HG03575 (cell line): Measurements from ENCODE around the gene WTAP.
"Not testable (repeated sequence)": the region's sequence is repeated elsewhere in the genome, so short reads cannot be mapped to it uniquely, and the experiment has no call there.

Source experiments
- ATAC-seq: cut with Tn5 transposase; IDR thresholded peaks from one replicate; pipeline ENCODE4 v1.9.1; 2021; ENCODE audit not compliant: unreplicated experiment, insufficient number of reproducible peaks, low FRiP score; ENCODE audit errors: extremely low read depth

Gene WTAP

DNA sequence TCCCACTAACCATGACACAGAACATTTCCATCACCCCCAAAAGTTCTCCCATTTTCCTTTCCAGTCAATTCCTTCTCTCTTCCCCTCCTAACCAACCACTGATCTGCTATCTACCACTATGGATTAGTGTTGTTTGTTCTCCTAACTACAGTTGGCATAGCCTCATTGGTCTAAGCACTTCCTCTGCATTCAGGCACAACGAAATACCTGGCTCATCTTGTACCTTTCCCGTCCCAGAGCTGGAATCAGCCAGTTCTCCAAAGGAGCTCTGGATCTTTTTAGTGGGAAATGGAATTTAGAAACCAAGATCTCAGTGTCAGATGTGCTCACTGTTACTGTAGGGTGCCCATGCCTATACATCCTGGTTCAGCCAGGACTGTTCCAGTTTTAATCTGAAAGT is 4.0 kb upstream of the WTAP start:
- ATAC-seq = no peak

DNA sequence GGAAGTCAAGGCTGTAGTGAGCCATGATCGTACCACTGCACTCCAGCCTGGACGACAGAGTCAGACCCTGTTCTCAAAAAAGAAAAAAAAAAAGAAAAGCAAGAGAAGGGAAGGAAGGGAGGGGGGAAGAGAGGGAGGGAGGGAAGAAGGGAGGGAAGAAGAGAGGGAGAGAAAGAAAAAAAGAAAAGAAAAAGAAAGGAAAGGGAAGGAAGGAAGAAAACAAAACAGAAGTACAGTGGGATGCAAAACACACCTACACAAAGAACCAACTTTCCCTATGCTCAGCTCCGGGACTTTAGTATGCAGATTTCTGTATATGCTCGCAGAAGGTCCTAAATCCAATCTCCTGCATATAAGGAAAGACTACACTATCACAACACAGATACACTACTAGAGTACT is 2.5 kb upstream of the WTAP start:
- no peak for ATAC-seq

DNA sequence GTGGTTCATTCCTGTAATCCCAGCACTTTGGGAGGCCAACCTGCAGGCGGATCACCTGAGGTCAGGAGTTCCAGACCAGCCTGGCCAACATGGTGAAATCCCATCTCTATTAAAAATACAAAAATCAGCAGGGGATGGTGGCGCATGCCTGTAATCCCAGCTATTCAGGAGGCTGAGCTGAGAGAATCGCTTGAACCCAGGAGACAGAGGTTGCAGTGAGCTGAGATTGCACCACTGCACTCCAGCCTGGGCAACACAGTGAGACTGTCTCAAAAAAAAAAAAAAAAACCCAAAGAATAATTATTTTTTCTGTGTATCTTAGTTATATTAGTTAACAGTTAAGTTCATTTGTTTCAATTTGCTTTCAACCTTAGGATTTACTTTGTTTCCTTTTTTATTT is 2.1 kb upstream of the WTAP start:
- not testable (repeated sequence) for ATAC-seq

DNA sequence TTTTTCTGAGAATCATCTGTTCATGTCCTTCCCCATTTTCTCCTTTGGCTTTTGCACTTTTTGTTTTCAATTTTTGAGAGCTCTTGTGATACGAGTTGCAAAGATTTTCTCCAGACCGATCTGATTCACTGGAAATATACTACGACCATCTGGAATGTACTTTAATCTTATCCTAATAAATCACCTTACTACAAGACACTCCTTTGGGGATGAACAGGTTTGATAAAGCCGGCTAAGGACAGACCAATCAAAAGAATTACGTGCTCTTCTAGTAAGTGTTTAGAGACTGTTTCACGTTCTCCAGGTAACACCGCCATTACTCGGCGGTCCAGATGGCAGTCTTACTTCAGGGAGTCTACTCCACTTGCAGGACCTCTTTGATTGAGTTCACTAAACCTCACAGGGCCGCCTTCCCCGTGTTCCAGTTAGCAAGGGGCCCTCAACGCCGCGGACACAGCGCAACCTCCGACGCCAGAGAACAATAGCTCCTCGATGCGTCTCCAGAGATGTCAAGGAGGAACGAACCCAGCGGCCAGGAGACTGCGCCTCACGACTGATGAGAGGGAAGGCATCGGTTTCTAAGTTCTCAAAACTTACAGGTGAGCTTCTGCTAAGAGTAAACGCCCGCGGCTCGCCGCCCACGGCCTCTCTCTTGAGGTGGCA is 920 bp upstream of the WTAP start:
- no peak for ATAC-seq

DNA sequence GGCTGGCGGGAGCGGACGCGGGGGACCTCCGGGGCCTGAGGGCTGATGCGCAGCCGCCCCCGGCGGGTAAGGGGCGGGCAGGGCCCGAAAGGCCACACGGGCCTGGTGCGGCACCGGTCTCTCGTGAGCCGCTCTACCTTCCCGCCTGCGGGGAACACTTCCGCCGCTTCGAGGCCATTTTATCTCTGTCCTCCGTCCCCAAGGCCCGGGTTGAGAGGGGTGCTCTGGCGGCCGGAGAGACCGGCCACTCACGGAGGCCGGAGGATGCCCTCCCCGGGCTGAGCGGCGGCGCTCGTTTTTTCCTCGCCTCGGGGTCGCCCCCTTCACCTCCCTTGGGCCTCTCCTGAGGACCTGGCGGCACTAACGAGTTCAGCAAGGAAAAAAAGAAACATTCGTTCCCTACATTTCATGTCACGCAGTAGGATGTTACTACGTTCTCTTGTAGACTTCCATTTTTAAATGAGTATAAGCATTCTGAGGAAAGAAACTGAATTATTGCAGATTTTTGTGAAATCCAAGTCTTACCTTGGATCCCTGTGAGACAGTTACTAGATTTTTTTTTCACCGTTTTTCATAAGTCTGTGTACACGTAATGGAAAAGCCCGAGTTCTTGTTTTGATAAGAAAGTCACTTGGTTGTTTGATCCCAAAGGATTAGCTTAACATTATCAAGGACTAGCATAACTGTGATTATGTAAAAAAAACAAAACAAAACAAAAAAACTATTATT is 575 bp downstream of the WTAP start:
- ATAC-seq = peak; percentile 3

DNA sequence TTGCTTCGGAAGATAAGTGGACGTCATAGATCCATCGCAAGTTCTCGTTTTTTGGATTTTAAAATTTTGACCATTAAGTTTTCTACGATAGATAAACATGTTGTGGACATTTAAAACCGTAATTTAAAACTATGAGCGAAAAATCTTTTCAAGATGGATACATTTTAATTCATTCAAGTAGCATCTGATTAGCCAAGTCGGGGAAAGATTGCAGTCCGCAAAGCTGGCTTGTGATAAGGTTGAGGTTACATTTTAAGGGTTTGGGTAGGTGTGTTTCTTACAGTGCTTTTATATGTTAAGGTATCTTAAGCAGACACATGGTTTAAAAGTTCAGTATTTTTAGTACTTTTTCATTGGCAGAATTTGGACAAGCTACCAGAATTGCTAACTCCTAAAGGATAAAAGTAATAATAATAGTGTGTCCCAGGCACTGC is 1.2 kb downstream of the WTAP start:
- ATAC-seq = no peak

DNA sequence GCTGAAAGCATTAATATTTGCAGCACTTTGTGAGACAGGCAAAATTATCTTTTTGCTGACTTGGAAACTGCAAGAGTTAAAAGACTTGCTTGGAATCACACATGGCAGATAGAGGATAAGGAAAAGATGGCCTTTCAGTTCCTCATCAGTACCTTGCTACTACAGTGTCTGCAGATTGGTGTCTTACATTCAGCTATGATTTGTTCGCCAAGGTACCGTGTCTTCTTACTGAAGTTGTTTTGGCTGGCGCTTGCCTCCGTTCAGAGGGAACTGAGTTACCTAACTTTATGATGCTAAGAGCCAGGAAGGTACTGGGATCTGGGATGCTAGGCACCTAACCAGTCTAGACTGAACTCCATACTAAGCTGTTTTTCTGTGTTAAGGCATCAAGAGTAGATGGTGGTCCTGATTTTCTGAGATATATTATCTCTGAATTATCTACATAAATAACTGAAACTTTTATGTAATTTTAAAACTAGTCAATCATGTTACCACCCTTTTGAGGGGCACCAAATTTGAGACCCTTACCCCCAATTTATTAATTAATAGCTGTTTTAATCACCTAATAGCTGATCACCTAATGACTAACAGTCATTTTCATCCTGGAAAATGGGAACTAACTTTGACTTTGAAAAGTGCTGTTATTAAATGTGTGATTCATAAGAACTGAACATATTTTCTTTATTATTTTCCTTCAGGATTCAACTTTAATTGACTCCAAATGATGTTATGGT is 2.5 kb downstream of the WTAP start:
- ATAC-seq = no peak

DNA sequence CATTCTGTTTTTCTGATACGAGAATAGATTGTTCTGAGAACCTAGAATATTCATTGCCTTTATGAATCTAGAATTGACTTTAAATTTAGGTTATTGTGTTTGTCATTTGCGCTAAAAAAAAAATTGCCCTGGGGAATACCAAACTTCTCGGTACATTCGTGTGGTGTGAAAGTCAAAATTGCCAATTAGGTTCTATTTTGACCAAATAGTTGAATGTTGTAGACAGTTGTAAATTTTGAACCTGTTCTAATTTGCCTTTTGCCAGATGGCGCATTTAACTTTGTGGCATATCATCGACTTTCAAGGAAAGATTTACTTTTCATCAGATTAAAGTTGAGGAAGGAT is 3.0 kb downstream of the WTAP start:
- ATAC-seq = no peak

DNA sequence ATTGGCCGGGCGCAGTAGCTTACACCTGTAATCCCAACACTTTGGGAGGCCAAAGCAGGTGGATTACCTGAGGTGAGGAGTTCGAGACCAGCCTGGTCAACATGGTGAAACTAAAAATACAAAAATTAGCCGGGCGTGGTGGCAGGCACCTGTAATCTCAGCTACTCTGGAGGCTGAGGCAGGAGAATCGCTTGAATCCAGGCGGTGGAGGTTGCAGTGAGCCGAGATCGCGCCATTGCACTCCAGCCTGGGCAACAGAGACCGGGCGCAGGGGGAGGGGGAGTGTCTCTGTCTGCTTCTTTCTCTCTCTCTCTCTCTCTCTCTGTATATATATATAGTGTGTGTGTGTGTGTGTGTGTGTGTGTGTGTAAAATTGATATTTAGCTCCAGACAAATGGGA is 5.2 kb downstream of the WTAP start:
- ATAC-seq = not testable (repeated sequence)

DNA sequence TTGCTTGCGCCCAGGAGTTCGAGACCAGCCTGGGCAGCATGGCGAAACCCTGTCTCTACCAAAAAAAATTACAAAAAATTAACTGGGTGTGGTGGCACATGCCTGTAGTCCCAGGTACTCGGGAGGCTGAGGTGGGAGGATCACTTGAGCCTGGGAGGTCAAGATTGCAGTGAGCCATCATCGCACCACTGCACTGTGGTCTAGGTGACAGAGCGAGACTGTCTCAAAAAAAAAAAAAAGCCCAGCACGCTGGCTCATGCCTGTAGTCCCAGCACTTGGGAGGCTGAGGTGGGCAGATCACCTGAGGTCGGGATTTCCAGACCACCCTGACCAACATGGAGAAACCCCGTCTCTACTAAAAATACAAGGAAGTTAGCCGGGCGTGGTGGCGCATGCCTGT is 6.1 kb downstream of the WTAP start:
- ATAC-seq = not testable (repeated sequence)

DNA sequence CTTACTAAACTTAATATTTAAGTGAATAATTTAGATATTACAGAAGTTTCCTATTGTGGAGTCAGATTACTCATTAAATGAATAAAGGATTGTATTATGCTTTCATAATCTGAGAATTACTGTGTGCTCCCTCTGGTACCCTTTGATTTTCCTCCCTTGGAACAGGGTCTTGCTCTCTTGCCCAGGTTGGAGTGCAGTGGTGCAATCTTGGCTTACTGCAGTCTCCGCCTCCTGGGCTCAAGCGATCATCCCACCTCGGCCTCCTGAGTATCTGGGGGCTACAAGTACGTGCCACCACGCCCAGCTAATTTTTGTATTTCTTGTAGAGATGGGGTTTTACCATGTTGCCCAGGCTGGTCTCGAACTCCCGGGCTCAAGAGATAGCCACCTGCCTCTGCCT is 9.6 kb downstream of the WTAP start:
- ATAC-seq = no peak

DNA sequence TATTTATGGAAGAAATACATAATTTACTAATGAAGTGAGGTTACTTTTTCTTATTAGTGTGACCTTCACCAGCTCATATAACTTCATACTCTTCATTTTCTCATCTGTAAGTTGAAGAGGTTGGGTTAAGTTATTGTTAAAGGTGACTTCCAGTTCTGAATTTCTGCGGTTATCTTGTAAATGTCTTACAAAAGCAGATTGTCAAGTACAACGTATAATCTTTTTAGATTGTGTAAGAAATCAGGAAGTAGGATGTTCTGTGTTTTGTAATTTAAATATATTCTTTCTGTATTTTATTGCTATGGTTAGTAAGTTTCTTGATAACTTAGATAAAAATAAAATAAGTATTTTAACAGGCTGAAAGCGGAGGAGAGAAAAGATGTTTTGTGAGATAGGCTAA is 12.0 kb downstream of the WTAP start:
- ATAC-seq = no peak

DNA sequence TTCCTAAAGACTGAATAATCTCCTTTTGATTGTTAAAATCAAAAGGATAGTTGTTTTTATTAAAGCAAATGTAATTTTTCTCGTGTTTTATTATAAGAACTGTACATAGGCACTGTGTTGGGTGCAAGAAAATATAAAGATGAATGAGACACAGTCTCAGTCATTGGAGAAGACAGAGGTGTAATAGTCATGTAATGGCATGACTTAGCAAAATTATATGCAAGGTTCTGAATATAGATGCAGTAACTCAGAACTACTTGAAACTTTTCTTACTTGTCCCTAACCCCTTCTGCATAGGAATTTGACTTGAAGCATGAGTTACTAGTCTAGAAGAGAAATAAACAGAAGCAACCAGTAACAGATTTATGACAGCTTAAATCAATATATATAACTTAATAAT is 14.9 kb downstream of the WTAP start:
- ATAC-seq = no peak

DNA sequence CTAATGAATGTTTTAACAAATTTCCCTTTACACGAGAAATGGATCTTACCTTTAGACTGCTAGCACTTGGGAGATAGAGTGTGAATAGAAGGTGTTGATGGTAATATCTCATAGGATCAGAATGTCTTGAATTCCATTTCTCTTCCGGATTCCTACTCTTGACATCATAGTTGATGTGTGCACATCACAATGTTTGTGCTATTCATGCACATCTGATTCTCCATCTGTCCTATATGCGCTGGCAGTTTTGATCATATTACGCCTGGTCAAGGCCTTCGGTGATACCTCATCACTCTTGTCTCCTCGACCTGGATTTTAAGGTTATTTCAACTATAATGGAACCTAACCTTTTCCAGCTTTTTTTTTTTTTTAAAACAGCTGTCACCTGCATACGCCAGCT is 17.8 kb downstream of the WTAP start:
- ATAC-seq = no peak

DNA sequence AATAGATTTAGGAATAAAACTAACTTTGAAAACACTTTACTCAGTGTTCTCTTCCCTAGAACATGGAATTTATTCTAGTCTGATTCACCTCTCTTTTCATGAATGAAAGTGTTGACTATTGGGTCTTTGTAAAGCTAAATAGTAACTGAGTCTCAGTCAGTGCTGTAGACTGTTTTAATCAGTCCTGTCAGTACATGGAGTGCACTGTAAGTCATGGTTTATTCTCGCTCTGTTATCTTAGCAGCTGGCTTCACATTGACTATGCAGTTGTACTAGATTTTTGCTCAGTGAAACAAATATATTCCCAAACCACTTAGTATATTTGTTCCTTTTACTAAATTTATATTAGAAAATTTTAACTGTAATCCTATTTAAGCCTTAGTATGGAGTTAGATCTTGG is 19.5 kb downstream of the WTAP start:
- no peak for ATAC-seq

DNA sequence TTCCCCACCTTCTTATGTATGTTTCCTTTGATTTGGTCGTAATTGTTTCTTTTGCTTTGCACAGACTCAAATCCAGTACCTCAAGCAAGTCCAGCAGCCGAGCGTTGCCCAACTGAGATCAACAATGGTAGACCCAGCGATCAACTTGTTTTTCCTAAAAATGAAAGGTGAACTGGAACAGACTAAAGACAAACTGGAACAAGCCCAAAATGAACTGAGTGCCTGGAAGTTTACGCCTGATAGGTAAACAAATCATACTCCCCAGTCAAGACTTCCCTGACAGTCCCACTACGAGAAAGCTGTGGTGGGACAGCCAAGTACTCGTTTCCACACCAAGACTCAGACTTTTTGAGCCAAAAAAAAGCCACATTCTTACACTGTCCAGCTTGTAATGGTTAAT is 20.8 kb downstream of the WTAP start:
- not testable (repeated sequence) for ATAC-seq

DNA sequence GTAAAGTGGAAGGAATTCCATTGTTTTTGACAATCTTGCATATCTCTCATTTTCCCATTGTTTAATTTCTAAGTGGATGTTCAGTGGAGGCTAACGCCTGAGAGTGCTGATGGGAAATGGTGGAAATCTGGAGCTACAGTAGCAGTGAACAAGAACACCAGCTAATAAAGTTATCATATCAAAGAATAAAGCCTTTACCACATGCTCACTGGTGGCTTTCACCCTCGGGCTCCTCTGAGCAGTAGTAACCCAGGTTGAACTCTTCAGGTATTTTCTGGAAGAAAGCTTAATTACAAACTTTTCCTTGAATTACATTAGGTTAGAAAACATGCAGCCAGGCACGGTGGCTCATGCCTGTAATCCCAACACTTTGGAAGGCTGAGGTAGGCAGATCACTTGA is 24.1 kb downstream of the WTAP start:
- no peak for ATAC-seq

DNA sequence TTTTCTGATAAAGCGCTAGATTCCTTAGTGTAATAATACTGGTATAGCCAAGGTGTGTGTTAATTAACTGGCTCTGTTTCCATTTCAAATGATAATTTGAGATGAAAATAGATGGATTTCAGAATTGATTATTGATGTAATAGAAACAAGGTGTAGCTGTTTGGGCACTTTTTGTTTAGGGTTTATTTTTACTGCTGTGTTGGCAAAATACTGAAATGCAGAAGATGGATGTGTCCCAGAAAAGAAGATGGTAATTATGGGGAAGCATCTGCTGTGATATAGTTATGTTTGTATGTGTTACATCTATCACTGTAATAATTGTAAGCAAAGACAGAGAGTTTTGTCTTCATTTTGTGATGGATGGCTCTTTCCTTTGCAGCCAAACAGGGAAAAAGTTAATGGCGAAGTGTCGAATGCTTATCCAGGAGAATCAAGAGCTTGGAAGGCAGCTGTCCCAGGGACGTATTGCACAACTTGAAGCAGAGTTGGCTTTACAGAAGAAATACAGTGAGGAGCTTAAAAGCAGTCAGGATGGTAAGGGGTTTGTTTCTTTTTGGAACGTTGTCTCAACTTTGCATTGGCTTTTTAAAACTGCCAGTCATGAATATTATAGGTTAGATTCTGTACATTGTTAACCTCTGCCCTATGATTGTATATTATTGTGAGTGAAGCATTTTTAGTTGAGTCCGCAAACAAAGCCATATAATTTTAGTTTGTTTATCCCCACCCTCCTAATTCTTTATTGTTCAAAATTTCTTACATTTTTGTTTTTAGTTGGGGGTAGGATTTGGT is 26.0 kb downstream of the WTAP start:
- ATAC-seq = no peak

DNA sequence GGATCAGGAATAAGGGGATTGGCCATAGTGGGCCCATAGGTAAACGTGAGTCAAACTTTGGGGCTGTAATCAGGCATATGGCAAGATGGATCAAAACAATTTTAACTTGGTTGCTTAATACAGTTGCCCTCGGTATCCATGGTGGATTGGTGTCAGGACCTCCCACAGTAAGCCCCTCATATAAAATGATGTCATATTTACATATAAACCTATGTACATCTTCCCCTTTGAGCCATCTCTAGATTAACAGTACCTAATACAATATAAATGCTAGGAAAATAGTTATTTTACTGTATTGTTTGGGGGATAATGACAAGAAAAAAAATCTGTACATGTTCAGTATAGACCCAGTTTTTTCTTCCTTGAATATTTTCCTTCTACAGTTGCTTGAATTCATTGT is 27.1 kb downstream of the WTAP start:
- no peak for ATAC-seq
